PC-9 (cell line): Measurements from ENCODE around the gene SLC27A2. TPM values are rescaled to one million over a fixed set of nuclear protein-coding genes. Genes with fewer than 3 reads are reported as not detected.

Experiments used
- BruUV-seq: library from RNA; stranded (reverse); fragments of 400-500 nt; replicated peaks from 2 replicates; lab custom pipeline; 2021; lab: Mats Ljungman, UMichigan
- CTCF ChIA-PET: fragments of 300-600 bp; sonication (Branson Sonifier 250); formaldehyde crosslinking; loops from one replicate; lab custom pipeline; 2022; ENCODE audit warnings: antibody characterized with exemption; lab: Charles Lee
- POLR2A ChIA-PET: fragments of 300-600 bp; sonication (Branson Sonifier 250); formaldehyde crosslinking; loops from one replicate; lab custom pipeline; 2022; ENCODE audit warnings: antibody characterized with exemption; ENCODE audit not compliant: unreplicated experiment; lab: Charles Lee
- DNase-seq, 2 experiments: peaks; one replicate each; pipeline versions ENCODE4 v3.0.0 to v3.0.0-alpha.2; 2015 to 2022; ENCODE audit warnings: mixed read lengths in 1 of 2
- H2AFZ ChIP-seq: fragments of 200-600 bp; sonication (generic); 2 replicates; pipeline ENCODE4 v1.8.1; 2017; ENCODE audit warnings: antibody characterized with exemption
- H3F3A ChIP-seq: fragments of 200-600 bp; sonication (generic); 2 replicates; pipeline ENCODE4 v1.8.1; 2017; ENCODE audit warnings: antibody characterized with exemption, mild to moderate bottlenecking, low read depth; ENCODE audit not compliant: insufficient read depth
- H3K27ac ChIP-seq: fragments of 200-600 bp; sonication (generic); 2 replicates; pipeline ENCODE4 v1.6.1; 2016; ENCODE audit warnings: mixed run types
- H3K27me3 ChIP-seq: fragments of 200-600 bp; sonication (generic); 2 replicates; pipeline ENCODE4 v1.6.1; 2016; ENCODE audit warnings: low read depth, mixed run types; ENCODE audit not compliant: insufficient read depth
- H3K36me3 ChIP-seq: fragments of 200-600 bp; sonication (generic); 2 replicates; pipeline ENCODE4 v1.6.1; 2016; ENCODE audit warnings: low read depth, mixed run types
- H3K4me1 ChIP-seq: fragments of 200-600 bp; sonication (generic); replicated peaks from 2 replicates; pipeline ENCODE4 v1.6.1; 2016; ENCODE audit warnings: mixed run types; ENCODE audit not compliant: insufficient read depth
- H3K4me2 ChIP-seq: fragments of 200-600 bp; sonication (generic); 2 replicates; pipeline ENCODE4 v1.6.1; 2017; ENCODE audit warnings: mixed run types
- H3K4me3 ChIP-seq: fragments of 200-600 bp; sonication (generic); 2 replicates; pipeline ENCODE4 v1.6.1; 2016; ENCODE audit warnings: mixed run types
- H3K79me2 ChIP-seq: fragments of 200-600 bp; sonication (generic); 2 replicates; pipeline ENCODE4 v1.6.1; 2017; ENCODE audit warnings: low read depth, mixed run types
- H3K9me2 ChIP-seq: fragments of 200-600 bp; sonication (generic); 2 replicates; pipeline ENCODE4 v1.8.1; 2017; ENCODE audit warnings: mild to moderate bottlenecking; ENCODE audit not compliant: insufficient read depth
- H3K9me3 ChIP-seq: fragments of 200-600 bp; sonication (generic); 2 replicates; pipeline ENCODE4 v1.8.1; 2016; ENCODE audit warnings: low read depth; ENCODE audit not compliant: insufficient read depth
- H4K20me1 ChIP-seq: fragments of 200-600 bp; sonication (generic); 2 replicates; pipeline ENCODE4 v1.8.1; 2017; ENCODE audit not compliant: insufficient read depth
- CTCF ChIP-seq: fragments of 200-600 bp; sonication (generic); conservative IDR thresholded peaks from 2 replicates; pipeline ENCODE4 v1.6.1; 2017; ENCODE audit warnings: mixed run types, antibody characterized with exemption, mild to moderate bottlenecking, moderate library complexity
- EZH2 ChIP-seq: fragments of 200-600 bp; sonication (generic); IDR thresholded peaks from 2 replicates; pipeline ENCODE4 v1.8.0; 2017; ENCODE audit warnings: antibody characterized with exemption, low read depth
- intact Hi-C: fragments of 100-400 bp; cut with micrococcal nuclease; formaldehyde crosslinking; loops from one replicate; pipeline ENCODE4 v1.10.0; 2022; ENCODE audit not compliant: unreplicated experiment
- total RNA-seq: library from RNA; stranded (reverse); gene quantifications from 2 replicates; pipeline ENCODE4 v1.2.3, GENCODE V29; 2021

SLC27A2 gene
- total RNA-seq, 1 experiment from 2014 or later = 7.5 TPM

GRCh38 chr15:50224606-50225005 lies 42.6 kb downstream of the SLC27A2 start:
- intact Hi-C loops = no loop called here
- no peak for TF ChIP-seq CTCF
- TF ChIP-seq EZH2 = no peak
- DNase-seq = no peak
- Histone ChIP-seq H3K4me1 (peaks cover 18% of the 10 kb centered on the region), H3K79me2 (no peaks in the 10 kb centered on the region), H3K4me2 (no peak overlapping the region), H3F3A (peaks cover 14% of the 10 kb centered on the region), H3K27me3 (no peaks in the 10 kb centered on the region), H3K4me3 (no peak overlapping the region), H2AFZ (no peak overlapping the region), H3K36me3 (peaks cover 10% of the 10 kb centered on the region; the same call in 1 of the 2 replicates), H3K9me2 (no peaks in the 10 kb centered on the region), H3K9me3 (no peaks in the 10 kb centered on the region), H3K27ac (no peak overlapping the region), H4K20me1 (no peaks in the 10 kb centered on the region)
- ChIA-PET CTCF (no interaction called here), POLR2A (no interaction called here)
- no TSS peak for BruUV-seq

GRCh38 chr15:50225057-50225456 lies 43.1 kb downstream of the SLC27A2 start:
- Histone ChIP-seq H3K27ac (no peak overlapping the region), H3K4me1 (peaks cover 16% of the 10 kb centered on the region)
- intact Hi-C loops = no loop called here

GRCh38 chr15:50225938-50226337 lies 43.9 kb downstream of the SLC27A2 start:
- Histone ChIP-seq H3K27ac (no peak overlapping the region), H3K4me2 (no peak overlapping the region), H3F3A (peaks cover 2% of the 10 kb centered on the region), H3K36me3 (peaks cover 10% of the 10 kb centered on the region; the same call in 1 of the 2 replicates), H3K4me3 (no peak overlapping the region), H3K27me3 (no peaks in the 10 kb centered on the region), H2AFZ (no peak overlapping the region), H3K4me1 (peaks cover 7% of the 10 kb centered on the region), H3K79me2 (no peaks in the 10 kb centered on the region), H3K9me2 (no peaks in the 10 kb centered on the region), H4K20me1 (no peaks in the 10 kb centered on the region), H3K9me3 (no peaks in the 10 kb centered on the region)
- BruUV-seq = no TSS peak
- ChIA-PET POLR2A (no interaction called here), CTCF (no interaction called here)
- TF ChIP-seq CTCF (no peak), EZH2 (no peak)
- no peak for DNase-seq
- intact Hi-C loops = no loop called here

More at GRCh38 chr15:50225057-50225456, 43.1 kb downstream of the SLC27A2 start:
- POLR2A ChIA-PET = no interaction called here
- BruUV-seq = no TSS peak
- no peak for DNase-seq
- CTCF ChIA-PET = no interaction called here
- no peaks in the 10 kb centered on the region for H3K9me3 ChIP-seq
- peaks cover 10% of the 10 kb centered on the region; the same call in 1 of the 2 replicates for H3K36me3 ChIP-seq
- H4K20me1 ChIP-seq = no peaks in the 10 kb centered on the region
- no peaks in the 10 kb centered on the region for H3K9me2 ChIP-seq
- no peak overlapping the region for H3K4me2 ChIP-seq
- no peaks in the 10 kb centered on the region for H3K79me2 ChIP-seq
- no peak overlapping the region for H3K4me3 ChIP-seq
- H2AFZ ChIP-seq = no peak overlapping the region
- peaks cover 10% of the 10 kb centered on the region for H3F3A ChIP-seq
- no peaks in the 10 kb centered on the region for H3K27me3 ChIP-seq
- TF ChIP-seq EZH2 (no peak), CTCF (no peak)
